ENCODE results near the gene CBR1.

CBR1 gene

GRCh38 chr21:36120304-36120888, 50.6 kb downstream of the CBR1 start:
- DNase-seq = no peak

All from activated naive CD4-positive, alpha-beta T cell (primary cell).